Activated naive CD4-positive, alpha-beta T cell (primary cell): ENCODE measurements around the gene STUB1.

ENCODE experiments used
- DNase-seq, 4 experiments: peaks; one replicate each; lab custom pipeline; 2025; lab: John Stamatoyannopoulos, UW

The STUB1 gene

GRCh38 chr16:694187-694862, 14.1 kb downstream of the STUB1 start:
- DNase-seq = no peak

- DNase-seq = peak in 1 of 4 experiments; percentile 31
Measured at GRCh38 chr16:694863-695354, 14.7 kb downstream of the STUB1 start.

- DNase-seq = peak in 3 of 4 experiments; percentile 40 to 81 (median 62)
Measured at GRCh38 chr16:695355-696089, 15.3 kb downstream of the STUB1 start.

GRCh38 chr16:698911-699671, 18.9 kb downstream of the STUB1 start:
- DNase-seq = no peak

GRCh38 chr16:700684-701584, 20.7 kb downstream of the STUB1 start:
- DNase-seq = peak in 2 of 4 experiments; percentile 24 to 45

- no peak for DNase-seq
Measured at GRCh38 chr16:702341-702740, 22.1 kb downstream of the STUB1 start.

- no peak for DNase-seq
Measured at GRCh38 chr16:703406-703805, 23.2 kb downstream of the STUB1 start.

- no peak for DNase-seq
Measured at GRCh38 chr16:704047-704446, 23.8 kb downstream of the STUB1 start.

- DNase-seq = no peak
Measured at GRCh38 chr16:704552-705380, 24.6 kb downstream of the STUB1 start.

GRCh38 chr16:705431-706188, 25.4 kb downstream of the STUB1 start, which contains the start of gene FBXL16:
TSS of gene FBXL16 (minus strand) at chr16:705801. CDS start at chr16:697405, 8,396 bp downstream.
- DNase-seq = no peak

GRCh38 chr16:706189-707061, 26.2 kb downstream of the STUB1 start:
- DNase-seq = no peak

- no peak for DNase-seq
Measured at GRCh38 chr16:707062-707538, 26.9 kb downstream of the STUB1 start.

- DNase-seq = no peak
Measured at GRCh38 chr16:708019-708418, 27.8 kb downstream of the STUB1 start.

- no peak for DNase-seq
Measured at GRCh38 chr16:708959-709358, 28.7 kb downstream of the STUB1 start.

- no peak for DNase-seq
Measured at GRCh38 chr16:709566-710499, 29.6 kb downstream of the STUB1 start.

- no peak for DNase-seq
Measured at GRCh38 chr16:710500-711075, 30.4 kb downstream of the STUB1 start.

- no peak for DNase-seq
Measured at GRCh38 chr16:711084-711483, 30.9 kb downstream of the STUB1 start.
